ENCODE results near the gene GLOD4. TPM values are rescaled to one million over a fixed set of nuclear protein-coding genes. Genes with fewer than 3 reads are reported as not detected.
"Not testable (repeated sequence)": the region's sequence is repeated elsewhere in the genome, so short reads cannot be mapped to it uniquely, and the experiment has no call there.

GLOD4 gene
- total RNA-seq, 1 donor from 2014 or later = 89.4 TPM

DNA sequence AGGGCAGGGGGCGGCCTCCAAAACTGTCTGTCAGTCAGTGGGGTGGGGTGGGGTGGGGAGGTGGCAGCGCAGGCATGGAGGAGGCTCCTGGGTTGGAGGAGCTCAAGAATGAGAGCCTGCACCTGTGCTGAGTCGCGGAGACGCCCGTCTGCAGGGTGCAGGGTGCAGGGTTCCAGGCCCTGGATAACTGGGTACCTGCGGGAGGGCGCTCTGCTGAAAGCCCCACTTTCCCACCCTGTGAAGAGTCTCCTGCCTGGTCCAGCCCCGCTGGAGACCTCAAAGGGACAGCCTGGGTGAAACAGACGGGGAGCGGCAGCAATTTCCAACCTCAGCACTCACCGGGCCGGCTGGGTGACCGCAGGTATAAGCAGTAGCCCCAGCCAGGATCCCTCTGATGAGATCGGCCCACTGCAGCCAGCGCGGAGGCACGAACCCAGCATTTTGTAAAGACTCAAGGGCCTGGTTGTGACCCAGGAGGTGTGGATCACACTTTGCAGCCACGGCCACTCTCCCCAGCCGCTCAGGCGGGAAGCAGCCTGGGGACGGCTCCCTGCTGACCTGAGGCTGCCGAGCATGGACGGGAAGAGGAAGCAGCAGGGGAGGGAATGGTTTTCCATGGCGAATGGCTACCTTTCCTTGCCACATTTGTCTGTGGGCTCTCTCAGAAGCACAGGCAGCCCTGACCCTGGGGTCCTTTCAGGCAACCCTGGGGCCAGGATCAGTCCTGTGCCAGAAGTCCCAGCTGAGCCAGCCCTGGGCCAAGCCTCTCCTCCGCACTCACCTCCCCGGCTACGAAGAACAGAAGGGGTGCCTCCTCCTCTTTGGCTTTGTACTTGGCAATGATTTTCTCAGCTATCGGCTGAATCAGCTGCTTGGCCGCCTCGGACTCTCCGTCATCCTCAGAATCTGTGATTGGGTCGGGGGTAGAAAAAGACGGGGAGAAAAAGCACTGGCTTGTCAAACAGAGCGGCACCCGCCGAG lies 21.1 kb upstream of the GLOD4 start:
- DNase-seq (ENCODE audit: low read depth) = no peak

GRCh38 chr17:802481-802880 lies 20.4 kb upstream of the GLOD4 start:
- no peak for DNase-seq (ENCODE audit: low read depth)

GRCh38 chr17:801660-802059 lies 19.6 kb upstream of the GLOD4 start:
- peak; percentile 8 for DNase-seq (ENCODE audit: low read depth)

DNA sequence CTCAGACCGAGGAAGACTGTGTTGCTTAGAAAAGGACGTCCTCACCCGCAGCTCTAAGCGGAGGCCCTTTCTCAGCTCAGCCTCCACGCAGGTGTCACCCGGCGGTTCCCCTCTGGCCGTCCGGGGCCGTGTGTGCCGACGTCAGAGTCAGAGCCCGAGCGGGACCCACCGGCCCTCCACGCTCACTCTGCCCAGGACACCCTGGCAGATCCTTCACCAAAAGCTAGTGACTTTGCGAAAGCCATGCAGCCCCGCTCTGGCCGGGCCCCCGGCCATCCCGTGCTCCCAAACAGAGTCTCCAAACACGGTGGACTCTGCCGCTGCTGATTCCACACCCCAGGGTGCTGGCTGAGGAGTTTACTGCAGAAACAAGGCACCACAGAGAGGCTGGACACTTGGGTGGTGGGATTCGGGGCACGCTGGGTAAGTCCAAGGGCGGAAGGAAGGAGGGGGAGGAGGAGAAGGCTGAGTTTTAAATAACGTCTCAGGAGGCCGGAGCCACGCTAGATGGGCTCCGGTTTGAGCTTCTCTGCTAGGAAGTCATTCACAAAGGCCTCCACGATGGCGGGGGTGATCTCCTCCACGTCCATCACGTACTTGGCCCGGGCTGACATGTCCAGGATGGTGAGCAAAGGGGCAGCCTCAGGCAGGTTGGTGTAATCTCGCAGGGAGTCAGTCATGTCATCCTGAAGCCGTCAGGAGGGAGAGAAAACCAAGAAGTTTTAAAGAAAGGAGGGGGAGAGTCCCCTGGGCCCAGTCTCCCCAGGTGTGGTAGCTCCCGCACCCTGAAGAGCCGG lies 18.6 kb upstream of the GLOD4 start:
- no peak for DNase-seq (ENCODE audit: low read depth)

DNA sequence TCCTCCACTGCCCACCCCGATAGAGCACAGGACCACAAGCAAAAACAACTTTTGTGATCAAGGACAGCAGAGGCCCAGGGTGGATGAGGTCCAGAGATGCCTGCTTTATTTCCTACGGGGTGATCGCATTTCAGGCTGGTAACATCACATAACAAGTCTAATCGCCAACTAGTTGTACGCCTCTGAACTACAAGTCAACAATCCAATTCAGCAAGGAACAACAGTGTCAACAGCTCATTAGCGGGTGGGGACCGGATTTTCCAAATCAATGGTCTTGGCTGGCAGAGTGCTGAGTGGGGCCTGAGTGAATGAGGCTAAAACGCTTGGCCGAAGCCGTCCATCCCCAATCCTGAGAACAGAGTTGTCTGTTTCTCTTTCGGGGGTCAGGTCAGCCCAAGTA lies 17.2 kb upstream of the GLOD4 start:
- no peak for DNase-seq (ENCODE audit: low read depth)

GRCh38 chr17:798246-798645 lies 16.2 kb upstream of the GLOD4 start:
- no peak for DNase-seq (ENCODE audit: low read depth)

GRCh38 chr17:797236-797840 lies 15.3 kb upstream of the GLOD4 start:
- no peak for DNase-seq (ENCODE audit: low read depth)

GRCh38 chr17:796609-797008 lies 14.5 kb upstream of the GLOD4 start:
- DNase-seq (ENCODE audit: low read depth) = no peak

- DNase-seq (ENCODE audit: low read depth) = peak; percentile 5
Observed at GRCh38 chr17:795721-796120, 13.6 kb upstream of the GLOD4 start.

GRCh38 chr17:795276-795675 lies 13.2 kb upstream of the GLOD4 start:
- no peak for DNase-seq (ENCODE audit: low read depth)

GRCh38 chr17:794876-795275 lies 12.8 kb upstream of the GLOD4 start:
- DNase-seq (ENCODE audit: low read depth) = peak; percentile 79

DNA sequence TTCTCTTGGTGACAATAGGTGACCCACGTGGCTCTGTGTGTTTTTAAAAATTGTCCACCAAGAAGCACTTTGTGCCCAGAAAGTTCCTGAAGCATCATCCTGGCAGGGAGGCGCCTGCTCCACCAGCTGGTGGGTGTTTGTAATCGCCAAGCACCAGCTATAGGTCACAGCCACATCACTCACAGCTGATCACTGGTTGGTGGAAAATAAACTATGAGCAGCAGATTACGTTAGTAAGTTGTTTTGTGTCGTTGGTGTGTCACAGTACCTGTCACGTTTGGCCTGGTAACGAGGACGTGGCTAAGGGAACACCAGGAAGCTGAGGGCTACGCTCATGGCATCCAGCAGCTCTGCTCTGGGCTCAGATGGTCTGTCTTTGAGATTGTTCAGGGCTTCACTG lies 10.2 kb upstream of the GLOD4 start:
- no peak for DNase-seq (ENCODE audit: low read depth)

GRCh38 chr17:791829-792228 lies 9.7 kb upstream of the GLOD4 start:
- no peak for DNase-seq (ENCODE audit: low read depth)

DNA sequence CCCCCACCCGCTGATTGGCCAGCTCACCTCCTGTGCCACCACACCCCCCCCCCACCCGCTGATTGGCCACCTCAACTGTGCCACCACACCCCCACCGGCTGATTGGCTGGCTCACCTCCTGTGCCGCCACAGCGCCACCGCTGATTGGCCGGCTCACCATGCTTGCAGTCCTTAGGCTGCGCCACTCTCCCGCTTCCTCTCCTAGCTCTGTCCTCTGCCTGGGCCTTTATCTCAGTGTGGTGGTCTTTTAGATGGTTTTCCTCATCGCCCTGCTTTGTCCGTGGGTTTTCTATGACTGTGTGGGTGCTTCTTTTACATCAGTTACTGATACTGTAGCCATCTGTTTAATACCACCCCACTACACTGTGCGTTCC lies 8.8 kb upstream of the GLOD4 start:
- not testable (repeated sequence) for DNase-seq (ENCODE audit: low read depth)

DNA sequence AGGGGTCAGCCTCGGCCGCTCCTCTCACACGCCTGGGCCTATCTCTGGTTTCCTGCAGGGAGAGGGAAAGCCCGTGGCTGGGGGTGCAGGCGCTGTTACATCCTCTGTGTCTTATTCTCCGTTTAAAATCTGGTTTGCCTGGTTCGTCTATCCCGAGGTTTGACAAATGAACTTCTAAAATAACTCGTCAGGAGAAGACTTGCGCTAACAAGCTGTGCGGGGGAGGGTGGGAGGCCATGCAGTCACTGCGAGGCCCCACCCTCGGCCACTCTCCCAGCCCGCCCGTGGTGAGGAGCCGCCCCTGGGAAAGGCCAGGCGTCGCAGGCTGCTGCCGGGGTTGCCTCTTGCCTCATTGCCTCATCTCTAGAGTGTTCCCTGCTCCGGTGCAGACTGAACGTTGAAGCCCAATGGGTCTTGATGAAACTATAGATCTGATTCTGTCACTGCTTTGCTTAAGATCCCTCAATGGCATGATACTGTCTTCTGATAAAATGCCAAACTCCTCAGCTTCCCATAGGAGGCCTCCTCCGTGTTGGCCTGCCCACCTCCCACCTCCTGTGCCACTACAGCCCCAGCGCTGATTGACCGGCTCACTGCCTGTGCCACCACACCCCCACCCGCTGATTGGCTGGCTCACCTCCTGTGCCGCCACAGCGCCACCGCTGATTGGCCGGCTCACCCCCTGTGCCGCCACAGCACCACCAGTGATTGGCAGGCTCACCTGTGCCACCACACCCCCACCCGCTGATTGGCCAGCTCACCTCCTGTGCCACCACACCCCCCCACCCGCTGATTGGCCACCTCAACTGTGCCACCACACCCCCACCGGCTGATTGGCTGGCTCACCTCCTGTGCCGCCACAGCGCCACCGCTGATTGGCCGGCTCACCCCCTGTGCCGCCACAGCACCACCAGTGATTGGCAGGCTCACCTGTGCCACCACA lies 8.1 kb upstream of the GLOD4 start:
- DNase-seq (ENCODE audit: low read depth) = not testable (repeated sequence)

DNA sequence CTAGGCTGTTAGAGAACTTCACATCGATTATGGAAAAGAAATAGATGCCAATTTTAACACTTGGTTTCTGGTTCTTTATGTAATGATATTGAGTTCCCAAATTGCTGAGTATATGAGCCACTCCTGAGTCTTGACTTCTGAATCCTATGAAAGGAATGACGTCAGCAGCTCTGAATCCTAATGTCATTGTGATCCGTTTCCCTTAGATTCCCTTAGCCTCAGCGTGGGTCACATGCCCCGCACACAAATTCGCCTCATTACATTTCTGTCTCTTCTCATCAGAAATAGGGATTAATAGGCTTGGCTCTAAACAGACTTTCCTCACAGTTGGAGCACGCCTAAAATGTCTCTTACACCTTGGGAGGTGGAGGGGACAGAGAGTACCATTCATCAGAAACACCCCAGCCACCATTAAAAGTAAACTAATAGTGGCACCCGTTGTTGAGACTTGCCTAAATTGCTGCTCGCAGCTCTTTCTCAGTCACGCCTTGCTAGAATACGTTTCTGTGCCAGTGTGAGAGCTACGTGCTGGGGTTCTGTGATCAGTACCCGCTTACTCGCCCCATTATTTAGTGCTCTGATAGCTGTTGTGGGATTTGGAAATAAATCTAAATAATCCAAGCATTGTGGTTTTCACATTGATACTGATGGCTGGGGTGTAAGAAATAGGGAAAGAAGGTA lies 7.2 kb upstream of the GLOD4 start:
- no peak for DNase-seq (ENCODE audit: low read depth)

- DNase-seq (ENCODE audit: low read depth) = no peak
Observed at GRCh38 chr17:788551-788950, 6.5 kb upstream of the GLOD4 start.

GRCh38 chr17:787641-788221 lies 5.7 kb upstream of the GLOD4 start:
- DNase-seq (ENCODE audit: low read depth) = peak; percentile 27

- not testable (repeated sequence) for DNase-seq (ENCODE audit: low read depth)
Observed at GRCh38 chr17:785901-786300, 3.8 kb upstream of the GLOD4 start.

DNA sequence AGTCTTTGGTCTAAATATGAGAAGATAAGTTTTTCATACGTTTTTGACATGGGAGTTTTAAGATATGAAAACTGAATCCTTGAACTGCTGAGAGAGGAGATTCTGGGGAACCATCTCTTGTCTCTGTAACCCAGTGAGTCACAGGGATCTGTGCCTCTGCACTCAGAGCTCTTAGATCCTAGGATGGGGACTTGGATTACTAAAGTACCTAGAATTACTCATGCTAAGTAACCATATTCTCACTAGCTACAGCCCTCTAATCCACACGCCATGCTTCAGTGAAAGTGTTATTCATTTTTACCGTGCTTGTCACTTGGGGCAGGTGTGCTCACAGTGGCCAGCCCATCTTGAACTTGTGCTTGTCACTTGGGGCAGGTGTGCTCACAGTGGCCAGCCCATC lies 2.1 kb upstream of the GLOD4 start:
- DNase-seq (ENCODE audit: low read depth) = no peak

Measured in myocyte (in vitro differentiated cells).